OCI-LY7 (cell line): Measurements from ENCODE around the gene CASP2. TPM values are rescaled to one million over a fixed set of nuclear protein-coding genes. Genes with fewer than 3 reads are reported as not detected.

Experiments
- BruUV-seq: library from RNA; stranded (reverse); fragments of 400-500 nt; replicated peaks from 2 replicates; lab custom pipeline; 2021; lab: Mats Ljungman, UMichigan
- CTCF ChIA-PET: fragments of 300-600 bp; sonication (Branson Sonifier 250); formaldehyde crosslinking; loops from one replicate; lab custom pipeline; 2022; ENCODE audit warnings: antibody characterized with exemption; ENCODE audit not compliant: unreplicated experiment; lab: Charles Lee
- POLR2A ChIA-PET: fragments of 300-600 bp; sonication (Branson Sonifier 250); formaldehyde crosslinking; loops from one replicate; lab custom pipeline; 2022; ENCODE audit warnings: antibody characterized with exemption; lab: Charles Lee
- DNase-seq: peaks from one replicate; pipeline ENCODE4 v3.0.0-alpha.2; 2015; ENCODE audit warnings: low spot score
- H2AFZ ChIP-seq: fragments of 200-600 bp; sonication (generic), shearing (Covaris generic); 2 replicates; pipeline ENCODE4 v1.6.1; 2014; ENCODE audit warnings: mild to moderate bottlenecking, antibody characterized with exemption, low read length, moderate library complexity
- H3K27ac ChIP-seq: fragments of 200-600 bp; sonication (generic); 2 replicates; pipeline ENCODE4 v1.5.1; 2014; ENCODE audit warnings: mixed run types, low read depth, mild to moderate bottlenecking, moderate library complexity, low read length, inconsistent platforms; ENCODE audit not compliant: poor library complexity, severe bottlenecking
- H3K36me3 ChIP-seq: fragments of 200-600 bp; sonication (generic); 2 replicates; pipeline ENCODE4 v1.6.1; 2014; ENCODE audit warnings: mild to moderate bottlenecking, antibody characterized with exemption, low read length, moderate library complexity, mixed read lengths; ENCODE audit not compliant: insufficient read depth
- H3K4me1 ChIP-seq: fragments of 200-600 bp; sonication (generic); 2 replicates; pipeline ENCODE4 v1.5.1; 2014; ENCODE audit warnings: mild to moderate bottlenecking, low read length; ENCODE audit not compliant: insufficient read depth, poor library complexity, severe bottlenecking
- H3K4me2 ChIP-seq: fragments of 200-600 bp; sonication (generic); 2 replicates; pipeline ENCODE4 v1.6.1; 2014; ENCODE audit warnings: mild to moderate bottlenecking, low read length
- H3K4me3 ChIP-seq: fragments of 200-600 bp; sonication (generic); 2 replicates; pipeline ENCODE4 v1.5.1; 2014; ENCODE audit warnings: mild to moderate bottlenecking, low read depth, low read length; ENCODE audit not compliant: poor library complexity, severe bottlenecking
- H3K79me2 ChIP-seq: fragments of 200-600 bp; sonication (generic); 2 replicates; pipeline ENCODE4 v1.6.1; 2016; ENCODE audit warnings: low read depth, mild to moderate bottlenecking, low read length, moderate library complexity, mixed read lengths; ENCODE audit not compliant: insufficient read depth
- H3K9me2 ChIP-seq: fragments of 200-600 bp; sonication (generic); 2 replicates; pipeline ENCODE4 v1.6.1; 2016; ENCODE audit warnings: mild to moderate bottlenecking, low read length, mixed read lengths; ENCODE audit not compliant: insufficient read depth
- H3K9me3 ChIP-seq: fragments of 200-600 bp; sonication (generic); 2 replicates; pipeline ENCODE4 v1.6.1; 2014; ENCODE audit warnings: mild to moderate bottlenecking, mixed run types, low read length, mixed read lengths
- H4K20me1 ChIP-seq: fragments of 200-600 bp; sonication (generic); 2 replicates; pipeline ENCODE4 v1.6.1; 2014; ENCODE audit warnings: mild to moderate bottlenecking, antibody characterized with exemption, low read length, moderate library complexity, mixed read lengths; ENCODE audit not compliant: insufficient read depth
- EZH2phosphoT487 ChIP-seq: fragments of 200-600 bp; sonication (generic); IDR thresholded peaks from 2 replicates; pipeline ENCODE4 v1.6.1; 2018; ENCODE audit warnings: low read depth, borderline replicate concordance, mild to moderate bottlenecking, mixed run types, antibody characterized with exemption, low read length, moderate library complexity, mixed read lengths
- intact Hi-C: fragments of 100-400 bp; cut with micrococcal nuclease; formaldehyde crosslinking; loops from one replicate; pipeline ENCODE4 v1.10.0; 2022; ENCODE audit not compliant: unreplicated experiment
- total RNA-seq, 2 experiments: library from RNA; depleted of rRNA in 1 of 2; stranded (reverse); fragments of >200 nt in 1 of 2; shearing (Covaris generic) in 1 of 2; gene quantifications; 2 replicates each; pipeline ENCODE4 v1.2.3, GENCODE V29; 2014 to 2022
- TF ChIP-seq, protein P1 (sequence below): fragments of 200-600 bp; sonication (generic); conservative IDR thresholded peaks from 2 replicates; pipeline ENCODE4 v1.5.1; 2014; ENCODE audit warnings: mild to moderate bottlenecking, antibody characterized with exemption, low read length, moderate library complexity, mixed read lengths

CASP2 gene
- total RNA-seq, 2 experiments from 2014 or later, result 27.2 to 61.6 TPM

DNA sequence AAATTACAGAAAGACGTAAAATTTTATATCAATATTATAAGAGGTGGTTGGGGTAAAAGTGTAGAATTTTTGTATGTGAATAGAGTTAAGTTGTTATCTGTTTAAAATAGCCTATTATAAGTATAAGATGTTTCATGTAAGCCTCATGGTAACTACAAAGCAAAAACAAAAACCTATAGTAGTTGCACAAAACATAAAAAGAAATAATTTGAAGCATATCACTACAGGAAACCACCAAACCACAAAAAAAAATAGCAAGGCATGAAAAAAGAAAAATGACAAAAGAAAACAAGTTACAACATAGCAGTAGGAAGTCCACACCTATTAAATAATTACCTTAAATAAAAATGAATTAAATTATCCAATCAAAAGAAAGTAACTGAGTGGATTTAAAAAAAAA lies 37.3 kb upstream of the CASP2 start:
- no peak overlapping the region for H3K27ac ChIP-seq
- H3K9me3 ChIP-seq, result peaks cover 5% of the 10 kb centered on the region; the same call in 1 of the 2 replicates
- no TSS peak for BruUV-seq
- no peak for DNase-seq
- H3K36me3 ChIP-seq, result no peaks in the 10 kb centered on the region
- intact Hi-C loops, result no loop called here
- TF ChIP-seq EZH2phosphoT487, result no peak
- TF ChIP-seq, protein P1, sequence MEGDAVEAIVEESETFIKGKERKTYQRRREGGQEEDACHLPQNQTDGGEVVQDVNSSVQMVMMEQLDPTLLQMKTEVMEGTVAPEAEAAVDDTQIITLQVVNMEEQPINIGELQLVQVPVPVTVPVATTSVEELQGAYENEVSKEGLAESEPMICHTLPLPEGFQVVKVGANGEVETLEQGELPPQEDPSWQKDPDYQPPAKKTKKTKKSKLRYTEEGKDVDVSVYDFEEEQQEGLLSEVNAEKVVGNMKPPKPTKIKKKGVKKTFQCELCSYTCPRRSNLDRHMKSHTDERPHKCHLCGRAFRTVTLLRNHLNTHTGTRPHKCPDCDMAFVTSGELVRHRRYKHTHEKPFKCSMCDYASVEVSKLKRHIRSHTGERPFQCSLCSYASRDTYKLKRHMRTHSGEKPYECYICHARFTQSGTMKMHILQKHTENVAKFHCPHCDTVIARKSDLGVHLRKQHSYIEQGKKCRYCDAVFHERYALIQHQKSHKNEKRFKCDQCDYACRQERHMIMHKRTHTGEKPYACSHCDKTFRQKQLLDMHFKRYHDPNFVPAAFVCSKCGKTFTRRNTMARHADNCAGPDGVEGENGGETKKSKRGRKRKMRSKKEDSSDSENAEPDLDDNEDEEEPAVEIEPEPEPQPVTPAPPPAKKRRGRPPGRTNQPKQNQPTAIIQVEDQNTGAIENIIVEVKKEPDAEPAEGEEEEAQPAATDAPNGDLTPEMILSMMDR, result no peak
- no peak overlapping the region for H2AFZ ChIP-seq
- H3K4me3 ChIP-seq, result no peak overlapping the region
- H4K20me1 ChIP-seq, result no peaks in the 10 kb centered on the region
- ChIA-PET POLR2A (interaction anchor here (0.6 to 2.3 kb wide), 7 partner anchors 8 to 1612 kb away, joined by 3 to 6 read pairs (median 3); partner anchors contain the start of gene GSTK1), CTCF (no interaction called here)
- peaks cover 5% of the 10 kb centered on the region for H3K4me1 ChIP-seq
- H3K79me2 ChIP-seq, result no peaks in the 10 kb centered on the region
- no peaks in the 10 kb centered on the region for H3K9me2 ChIP-seq
- H3K4me2 ChIP-seq, result no peak overlapping the region

DNA sequence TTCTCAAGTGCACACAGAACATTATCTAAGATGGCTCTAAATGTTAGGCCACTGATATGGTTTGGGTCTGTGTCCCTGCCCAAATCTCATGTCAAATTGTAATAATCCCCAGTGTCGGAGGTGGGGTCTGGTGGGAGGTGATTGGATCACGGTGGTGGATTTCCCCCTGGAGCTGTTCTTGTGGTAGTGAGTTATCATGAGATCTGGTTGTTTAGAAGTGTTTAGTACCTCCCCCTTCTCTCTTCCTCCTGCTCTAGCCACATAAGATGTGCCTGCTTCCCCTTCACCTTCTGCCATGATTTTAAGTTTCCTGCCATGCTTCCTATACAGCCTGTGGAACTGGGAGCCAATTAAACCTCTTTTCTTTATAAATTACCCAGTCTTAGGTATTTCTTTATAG lies 36.1 kb upstream of the CASP2 start:
- H3K27ac ChIP-seq, result no peak overlapping the region
- CTCF ChIA-PET, result no interaction called here
- DNase-seq, result no peak
- H3K79me2 ChIP-seq, result no peaks in the 10 kb centered on the region
- peaks cover 5% of the 10 kb centered on the region for H3K4me1 ChIP-seq
- intact Hi-C loops, result no loop called here
- no peaks in the 10 kb centered on the region for H3K9me2 ChIP-seq
- no peak overlapping the region for H3K4me3 ChIP-seq
- peaks cover 5% of the 10 kb centered on the region; the same call in 1 of the 2 replicates for H3K9me3 ChIP-seq
- no peaks in the 10 kb centered on the region for H3K36me3 ChIP-seq
- no peak for TF ChIP-seq EZH2phosphoT487
- TF ChIP-seq, protein P1, result no peak
- no TSS peak for BruUV-seq
- H4K20me1 ChIP-seq, result no peaks in the 10 kb centered on the region
- POLR2A ChIA-PET, result interaction anchor here (1.4 kb wide), 1 partner anchor 11 kb away, joined by 3 read pairs; the partner anchor contains the start of gene GSTK1
- no peak overlapping the region for H2AFZ ChIP-seq
- H3K4me2 ChIP-seq, result no peak overlapping the region

DNA sequence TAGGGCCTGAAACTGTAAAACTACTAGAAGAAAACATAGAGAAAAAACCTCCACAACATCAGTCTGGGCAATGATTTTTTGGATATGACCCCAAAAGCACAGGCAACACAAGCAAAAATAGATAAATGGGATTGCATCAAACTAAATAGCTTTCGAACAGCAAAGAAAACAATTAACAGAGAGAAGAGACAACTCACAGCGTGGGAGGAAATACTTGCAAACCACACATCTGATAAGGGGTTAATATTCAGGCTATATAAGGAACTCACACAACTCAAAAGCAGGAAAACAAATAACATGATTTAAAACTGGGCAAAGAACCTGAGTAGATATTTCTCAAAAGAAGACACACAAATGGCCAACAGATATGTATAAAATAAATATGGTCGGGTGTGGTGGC lies 32.6 kb upstream of the CASP2 start:
- Histone ChIP-seq H3K4me3 (no peak overlapping the region), H3K79me2 (no peaks in the 10 kb centered on the region), H3K4me1 (peaks cover 8% of the 10 kb centered on the region), H3K4me2 (no peak overlapping the region), H3K9me2 (no peaks in the 10 kb centered on the region), H2AFZ (no peak overlapping the region), H3K9me3 (peaks cover 5% of the 10 kb centered on the region; the same call in 1 of the 2 replicates), H4K20me1 (no peaks in the 10 kb centered on the region), H3K36me3 (no peaks in the 10 kb centered on the region), H3K27ac (no peak overlapping the region)
- POLR2A ChIA-PET, result interaction anchor here (1.0 kb wide), 1 partner anchor 41 kb away, joined by 3 read pairs; no protein-coding TSS in a partner anchor
- intact Hi-C loops, result no loop called here
- TF ChIP-seq, protein P1, result no peak
- no peak for TF ChIP-seq EZH2phosphoT487
- CTCF ChIA-PET, result no interaction called here
- BruUV-seq, result no TSS peak
- no peak for DNase-seq
